HG03135 (cell line): ENCODE results near the gene B3GALNT1.
"Not testable (repeated sequence)": the region's sequence is repeated elsewhere in the genome, so short reads cannot be mapped to it uniquely, and the experiment has no call there.

Experiments
- ATAC-seq: cut with Tn5 transposase; IDR thresholded peaks from one replicate; pipeline ENCODE4 v1.9.1; 2021; ENCODE audit warnings: mild to moderate bottlenecking, moderate library complexity; ENCODE audit not compliant: unreplicated experiment

Gene B3GALNT1

GRCh38 chr3:161034913-161035550, 70.1 kb downstream of the B3GALNT1 start:
- ATAC-seq: not testable (repeated sequence)
